Hepatocyte (in vitro differentiated cells): Measurements from ENCODE around the gene SRRM4. TPM values are rescaled to one million over a fixed set of nuclear protein-coding genes. Genes with fewer than 3 reads are reported as not detected.
A peak's percentile ranks its signal among the peaks of the same experiment; 100 is the strongest.

Experiments
- DNase-seq: peaks from one replicate; pipeline ENCODE4 v3.0.0-alpha.2; 2016; ENCODE audit warnings: low spot score
- H2AFZ ChIP-seq: fragments of 200-600 bp; sonication (generic); 2 replicates; pipeline ENCODE4 v1.6.0; 2016; ENCODE audit warnings: antibody characterized with exemption, mild to moderate bottlenecking
- H3K27ac ChIP-seq: fragments of 200-600 bp; sonication (generic); 2 replicates; pipeline ENCODE4 v1.5.1; 2016; ENCODE audit warnings: mild to moderate bottlenecking
- H3K27me3 ChIP-seq: fragments of 200-600 bp; sonication (generic); 2 replicates; pipeline ENCODE4 v1.6.1; 2016
- H3K36me3 ChIP-seq: fragments of 200-600 bp; sonication (generic); replicated peaks from 2 replicates; pipeline ENCODE4 v1.5.1; 2016; ENCODE audit warnings: low read depth; ENCODE audit not compliant: insufficient read depth
- H3K4me1 ChIP-seq: fragments of 200-600 bp; sonication (generic); 2 replicates; pipeline ENCODE4 v1.5.1; 2016; ENCODE audit warnings: mild to moderate bottlenecking, moderate library complexity; ENCODE audit not compliant: insufficient read depth
- H3K4me2 ChIP-seq: fragments of 200-600 bp; sonication (generic); 2 replicates; pipeline ENCODE4 v1.6.0; 2016
- H3K4me3 ChIP-seq: fragments of 200-600 bp; sonication (generic); 2 replicates; pipeline ENCODE4 v1.5.1; 2016; ENCODE audit warnings: mild to moderate bottlenecking
- H3K79me2 ChIP-seq: fragments of 200-600 bp; sonication (generic); 2 replicates; pipeline ENCODE4 v1.6.0; 2017; ENCODE audit warnings: mild to moderate bottlenecking
- H3K9me2 ChIP-seq: fragments of 200-600 bp; sonication (generic); replicated peaks from 2 replicates; pipeline ENCODE4 v1.6.0; 2017; ENCODE audit warnings: mild to moderate bottlenecking; ENCODE audit not compliant: insufficient read depth
- H3K9me3 ChIP-seq: fragments of 200-600 bp; sonication (generic); 2 replicates; pipeline ENCODE4 v1.5.1; 2016; ENCODE audit warnings: low read depth, mild to moderate bottlenecking
- H4K20me1 ChIP-seq: fragments of 200-600 bp; sonication (generic); 2 replicates; pipeline ENCODE4 v1.6.0; 2016; ENCODE audit warnings: mild to moderate bottlenecking; ENCODE audit not compliant: insufficient read depth, poor library complexity, severe bottlenecking
- CTCF ChIP-seq: fragments of 200-600 bp; sonication (generic); IDR thresholded peaks from 2 replicates; pipeline ENCODE4 v1.5.1; 2016; ENCODE audit warnings: antibody characterized with exemption, mild to moderate bottlenecking; ENCODE audit not compliant: poor library complexity
- EZH2 ChIP-seq: fragments of 200-600 bp; sonication (generic); IDR thresholded peaks from 2 replicates; pipeline ENCODE4 v1.6.1; 2016; ENCODE audit warnings: antibody characterized with exemption, mild to moderate bottlenecking, borderline replicate concordance
- EZH2phosphoT487 ChIP-seq: fragments of 200-600 bp; sonication (generic); IDR thresholded peaks from one replicate; pipeline ENCODE4 v1.6.1; 2018; ENCODE audit warnings: antibody characterized with exemption, mild to moderate bottlenecking, low read depth, moderate library complexity; ENCODE audit not compliant: unreplicated experiment, severe bottlenecking
- WGBS: methylation state at CpG from one replicate; pipeline ENCODE4 v1.1.6; 2016; ENCODE audit warnings: low lambda C conversion rate; ENCODE audit errors: missing lambda C conversion rate; 5-methylcytosine and 5-hydroxymethylcytosine counted together
- polyA plus RNA-seq: library from polyadenylated mRNA; unstranded; fragments of >200 nt; fragmentation: Nextera tagmentation; extraction: Ambion mirVana; gene quantifications from 2 replicates; pipeline ENCODE4 v1.2.1, GENCODE V29; 2016
- total RNA-seq: library from RNA; depleted of rRNA; stranded (reverse); fragments of >200 nt; gene quantifications from 2 replicates; pipeline ENCODE4 v1.2.3, GENCODE V29; 2014

The SRRM4 gene
- total and polyA plus RNA-seq, 2 experiments from 2014 or later, result 0.03 to 0.05 TPM

DNA sequence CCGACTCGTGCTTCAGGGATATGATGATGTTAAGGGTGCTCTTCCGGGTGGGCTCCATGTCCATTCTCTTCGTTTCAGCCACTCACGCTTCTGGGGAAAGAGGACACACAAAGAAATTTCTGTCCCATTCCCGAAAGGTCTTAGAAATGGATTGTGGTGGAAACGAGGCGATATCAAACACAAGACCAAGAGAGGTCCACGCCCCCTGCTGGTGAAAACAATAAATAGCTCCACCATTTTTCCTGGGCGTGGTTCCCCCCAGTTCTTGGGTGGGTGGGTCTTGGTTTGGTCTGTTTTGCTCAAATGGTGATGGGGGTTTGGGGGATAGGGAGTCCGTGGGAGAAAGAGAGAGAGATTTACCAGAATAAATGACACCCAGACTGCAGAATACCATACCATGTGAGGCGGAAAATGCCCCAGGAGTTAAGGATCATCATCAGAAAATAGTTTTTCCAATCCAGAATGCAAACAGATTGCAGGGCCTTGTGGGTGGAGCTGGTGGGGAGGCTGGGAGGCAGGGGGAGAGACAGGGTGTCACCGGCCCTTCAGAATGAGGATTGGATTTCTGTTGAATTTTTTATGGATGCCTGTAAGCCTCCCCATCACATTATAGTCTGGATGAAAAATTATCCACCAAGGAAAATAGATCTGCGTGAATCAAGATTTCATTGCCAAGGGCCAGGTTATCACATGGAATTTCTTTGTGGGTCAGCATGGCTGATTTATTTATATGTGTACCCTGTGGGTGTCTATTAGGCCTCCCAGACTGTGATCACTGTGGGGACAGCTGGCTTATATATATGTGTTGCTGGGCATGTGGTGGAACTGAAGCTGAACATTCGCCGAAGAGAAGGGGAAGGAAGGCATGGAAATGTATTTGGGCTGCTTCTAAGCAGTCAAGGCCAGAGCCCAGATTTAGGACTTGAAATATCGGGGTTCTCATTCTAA lies 55.8 kb downstream of the SRRM4 start:
- Histone ChIP-seq H3K27me3 (peaks cover 2% of the 10 kb centered on the region), H3K27ac (no peak overlapping the region), H4K20me1 (no peaks in the 10 kb centered on the region), H3K4me3 (no peak overlapping the region), H3K79me2 (no peaks in the 10 kb centered on the region), H2AFZ (no peak overlapping the region), H3K4me2 (no peak overlapping the region), H3K9me3 (no peaks in the 10 kb centered on the region), H3K9me2 (no peaks in the 10 kb centered on the region), H3K36me3 (no peaks in the 10 kb centered on the region), H3K4me1 (no peaks in the 10 kb centered on the region)
- no peak for TF ChIP-seq EZH2
- no peak for TF ChIP-seq EZH2phosphoT487
- peak; percentile 53 for TF ChIP-seq CTCF
- WGBS, result 59% methylated on average over 17 of the region's 17 CpGs
- peak; percentile 39 for DNase-seq

- H3K9me3 ChIP-seq, result no peaks in the 10 kb centered on the region
- no peaks in the 10 kb centered on the region for H3K27me3 ChIP-seq
- TF ChIP-seq CTCF (no peak), EZH2phosphoT487 (no peak), EZH2 (no peak)
- no peaks in the 10 kb centered on the region for H3K36me3 ChIP-seq
- no peaks in the 10 kb centered on the region for H3K79me2 ChIP-seq
- DNase-seq, result no peak
- no peaks in the 10 kb centered on the region for H3K9me2 ChIP-seq
- no peak overlapping the region for H3K27ac ChIP-seq
- no peak overlapping the region for H3K4me2 ChIP-seq
- no peaks in the 10 kb centered on the region for H4K20me1 ChIP-seq
- no peak overlapping the region for H2AFZ ChIP-seq
- H3K4me1 ChIP-seq, result no peaks in the 10 kb centered on the region
- no peak overlapping the region for H3K4me3 ChIP-seq
- 92% methylated on average over 6 of the region's 6 CpGs for WGBS
These were observed 62.8 kb downstream of the SRRM4 start for GRCh38 chr12:119044094-119044493.

DNA sequence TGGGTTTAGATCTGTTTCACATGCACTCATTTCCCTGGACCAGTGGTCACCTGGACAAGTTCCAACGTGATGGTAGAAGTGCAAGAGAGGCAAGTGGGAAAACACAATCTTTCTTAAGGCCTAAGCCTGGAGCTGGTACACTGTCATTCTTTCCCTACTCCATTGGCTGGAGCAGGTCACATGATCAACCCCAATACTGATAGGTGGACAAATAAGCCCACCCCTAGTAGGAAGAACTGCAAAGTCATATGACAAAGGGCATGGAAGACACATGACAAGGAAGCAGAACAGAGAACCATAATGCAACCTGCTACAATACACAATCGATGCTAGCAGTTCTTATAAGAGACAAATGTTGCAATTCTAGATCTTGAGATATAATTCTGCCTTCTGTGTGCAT lies 66.3 kb downstream of the SRRM4 start:
- Histone ChIP-seq H3K27me3 (no peaks in the 10 kb centered on the region), H3K27ac (no peak overlapping the region), H3K4me1 (no peaks in the 10 kb centered on the region), H3K4me3 (no peak overlapping the region), H3K4me2 (no peak overlapping the region), H3K9me2 (no peaks in the 10 kb centered on the region), H3K9me3 (no peaks in the 10 kb centered on the region), H3K36me3 (no peaks in the 10 kb centered on the region), H2AFZ (no peak overlapping the region), H4K20me1 (no peaks in the 10 kb centered on the region), H3K79me2 (no peaks in the 10 kb centered on the region)
- no peak for DNase-seq
- TF ChIP-seq EZH2phosphoT487, result no peak
- no peak for TF ChIP-seq CTCF
- TF ChIP-seq EZH2, result no peak
- WGBS, result 78% methylated on average over 2 of the region's 2 CpGs
